ENCODE data around the gene ATP10A. TPM values are rescaled to one million over a fixed set of nuclear protein-coding genes. Genes with fewer than 3 reads are reported as not detected.
A peak's percentile ranks its signal among the peaks of the same experiment; 100 is the strongest.

The ATP10A gene
- polyA plus RNA-seq, 1 donor from 2014 or later, result not detected

DNA sequence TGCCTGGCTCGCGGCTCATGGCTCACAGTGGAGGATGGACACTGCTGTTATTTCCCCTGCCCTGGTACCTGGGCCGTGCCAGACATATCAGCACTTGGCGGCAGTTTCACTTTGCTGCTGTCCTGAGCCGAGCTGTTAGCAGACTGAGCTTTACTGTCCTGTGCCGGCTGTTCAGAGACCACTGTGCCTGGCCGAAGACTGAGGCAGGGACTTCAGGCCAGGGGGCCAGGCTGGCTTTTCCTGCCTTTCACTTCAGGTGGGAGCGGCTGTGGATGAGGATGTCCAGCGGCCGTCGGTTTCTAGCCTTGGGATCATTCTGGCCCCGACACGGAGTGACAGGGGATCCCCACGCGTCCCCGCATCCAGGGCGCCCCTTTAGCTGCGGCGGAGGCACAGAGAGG, 1.1 kb downstream of the ATP10A start:
- Histone ChIP-seq H3K4me2 (ENCODE audit: low read length) (no peak overlapping the region), H3F3A (ENCODE audit: insufficient read depth, low read length, poor library complexity, severe bottlenecking) (no peaks in the 10 kb centered on the region), H3K4me3 (ENCODE audit: low read length) (peak overlapping the region; percentile 66), H4K20me1 (ENCODE audit: insufficient read depth) (no peaks in the 10 kb centered on the region), H3K36me3 (ENCODE audit: insufficient read depth, low read length) (no peaks in the 10 kb centered on the region), H2AFZ (ENCODE audit: low read depth, low read length) (no peak overlapping the region), H3K27me3 (ENCODE audit: insufficient read depth, low read depth, low read length) (peaks cover 39% of the 10 kb centered on the region), H3K79me2 (replicated peaks; ENCODE audit: insufficient read depth, low read length) (no peaks in the 10 kb centered on the region), H3K9ac (ENCODE audit: low read length) (no peak overlapping the region), H3K9me2 (ENCODE audit: insufficient read depth, low read length) (no peaks in the 10 kb centered on the region), H3K27ac (ENCODE audit: low read length) (no peak overlapping the region), H3K9me3 (ENCODE audit: low read length) (no peaks in the 10 kb centered on the region)
- TF ChIP-seq EZH2 (IDR thresholded peaks at IDR 0.05; ENCODE audit: borderline replicate concordance, insufficient read depth, low read length, poor library complexity, severe bottlenecking) (no peak), TAF1 (IDR thresholded peaks at IDR 0.05; ENCODE audit: low read depth) (no peak), MXI1 (conservative IDR thresholded peaks at IDR 0.05; ENCODE audit: poor library complexity, severe bottlenecking) (no peak), POLR2AphosphoS5 (IDR thresholded peaks at IDR 0.05) (no peak), EP300 (conservative IDR thresholded peaks at IDR 0.05; ENCODE audit: poor library complexity, severe bottlenecking) (no peak), RAD21 (conservative IDR thresholded peaks at IDR 0.05) (no peak), SMC3 (conservative IDR thresholded peaks at IDR 0.05; ENCODE audit: poor library complexity) (no peak)
- TF ChIP-seq, protein P1, sequence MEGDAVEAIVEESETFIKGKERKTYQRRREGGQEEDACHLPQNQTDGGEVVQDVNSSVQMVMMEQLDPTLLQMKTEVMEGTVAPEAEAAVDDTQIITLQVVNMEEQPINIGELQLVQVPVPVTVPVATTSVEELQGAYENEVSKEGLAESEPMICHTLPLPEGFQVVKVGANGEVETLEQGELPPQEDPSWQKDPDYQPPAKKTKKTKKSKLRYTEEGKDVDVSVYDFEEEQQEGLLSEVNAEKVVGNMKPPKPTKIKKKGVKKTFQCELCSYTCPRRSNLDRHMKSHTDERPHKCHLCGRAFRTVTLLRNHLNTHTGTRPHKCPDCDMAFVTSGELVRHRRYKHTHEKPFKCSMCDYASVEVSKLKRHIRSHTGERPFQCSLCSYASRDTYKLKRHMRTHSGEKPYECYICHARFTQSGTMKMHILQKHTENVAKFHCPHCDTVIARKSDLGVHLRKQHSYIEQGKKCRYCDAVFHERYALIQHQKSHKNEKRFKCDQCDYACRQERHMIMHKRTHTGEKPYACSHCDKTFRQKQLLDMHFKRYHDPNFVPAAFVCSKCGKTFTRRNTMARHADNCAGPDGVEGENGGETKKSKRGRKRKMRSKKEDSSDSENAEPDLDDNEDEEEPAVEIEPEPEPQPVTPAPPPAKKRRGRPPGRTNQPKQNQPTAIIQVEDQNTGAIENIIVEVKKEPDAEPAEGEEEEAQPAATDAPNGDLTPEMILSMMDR (IDR thresholded peaks at IDR 0.05; ENCODE audit: poor library complexity, severe bottlenecking), result no peak
- TF ChIP-seq, protein P2, sequence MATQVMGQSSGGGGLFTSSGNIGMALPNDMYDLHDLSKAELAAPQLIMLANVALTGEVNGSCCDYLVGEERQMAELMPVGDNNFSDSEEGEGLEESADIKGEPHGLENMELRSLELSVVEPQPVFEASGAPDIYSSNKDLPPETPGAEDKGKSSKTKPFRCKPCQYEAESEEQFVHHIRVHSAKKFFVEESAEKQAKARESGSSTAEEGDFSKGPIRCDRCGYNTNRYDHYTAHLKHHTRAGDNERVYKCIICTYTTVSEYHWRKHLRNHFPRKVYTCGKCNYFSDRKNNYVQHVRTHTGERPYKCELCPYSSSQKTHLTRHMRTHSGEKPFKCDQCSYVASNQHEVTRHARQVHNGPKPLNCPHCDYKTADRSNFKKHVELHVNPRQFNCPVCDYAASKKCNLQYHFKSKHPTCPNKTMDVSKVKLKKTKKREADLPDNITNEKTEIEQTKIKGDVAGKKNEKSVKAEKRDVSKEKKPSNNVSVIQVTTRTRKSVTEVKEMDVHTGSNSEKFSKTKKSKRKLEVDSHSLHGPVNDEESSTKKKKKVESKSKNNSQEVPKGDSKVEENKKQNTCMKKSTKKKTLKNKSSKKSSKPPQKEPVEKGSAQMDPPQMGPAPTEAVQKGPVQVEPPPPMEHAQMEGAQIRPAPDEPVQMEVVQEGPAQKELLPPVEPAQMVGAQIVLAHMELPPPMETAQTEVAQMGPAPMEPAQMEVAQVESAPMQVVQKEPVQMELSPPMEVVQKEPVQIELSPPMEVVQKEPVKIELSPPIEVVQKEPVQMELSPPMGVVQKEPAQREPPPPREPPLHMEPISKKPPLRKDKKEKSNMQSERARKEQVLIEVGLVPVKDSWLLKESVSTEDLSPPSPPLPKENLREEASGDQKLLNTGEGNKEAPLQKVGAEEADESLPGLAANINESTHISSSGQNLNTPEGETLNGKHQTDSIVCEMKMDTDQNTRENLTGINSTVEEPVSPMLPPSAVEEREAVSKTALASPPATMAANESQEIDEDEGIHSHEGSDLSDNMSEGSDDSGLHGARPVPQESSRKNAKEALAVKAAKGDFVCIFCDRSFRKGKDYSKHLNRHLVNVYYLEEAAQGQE (IDR thresholded peaks at IDR 0.05; ENCODE audit: borderline replicate concordance), result no peak

DNA sequence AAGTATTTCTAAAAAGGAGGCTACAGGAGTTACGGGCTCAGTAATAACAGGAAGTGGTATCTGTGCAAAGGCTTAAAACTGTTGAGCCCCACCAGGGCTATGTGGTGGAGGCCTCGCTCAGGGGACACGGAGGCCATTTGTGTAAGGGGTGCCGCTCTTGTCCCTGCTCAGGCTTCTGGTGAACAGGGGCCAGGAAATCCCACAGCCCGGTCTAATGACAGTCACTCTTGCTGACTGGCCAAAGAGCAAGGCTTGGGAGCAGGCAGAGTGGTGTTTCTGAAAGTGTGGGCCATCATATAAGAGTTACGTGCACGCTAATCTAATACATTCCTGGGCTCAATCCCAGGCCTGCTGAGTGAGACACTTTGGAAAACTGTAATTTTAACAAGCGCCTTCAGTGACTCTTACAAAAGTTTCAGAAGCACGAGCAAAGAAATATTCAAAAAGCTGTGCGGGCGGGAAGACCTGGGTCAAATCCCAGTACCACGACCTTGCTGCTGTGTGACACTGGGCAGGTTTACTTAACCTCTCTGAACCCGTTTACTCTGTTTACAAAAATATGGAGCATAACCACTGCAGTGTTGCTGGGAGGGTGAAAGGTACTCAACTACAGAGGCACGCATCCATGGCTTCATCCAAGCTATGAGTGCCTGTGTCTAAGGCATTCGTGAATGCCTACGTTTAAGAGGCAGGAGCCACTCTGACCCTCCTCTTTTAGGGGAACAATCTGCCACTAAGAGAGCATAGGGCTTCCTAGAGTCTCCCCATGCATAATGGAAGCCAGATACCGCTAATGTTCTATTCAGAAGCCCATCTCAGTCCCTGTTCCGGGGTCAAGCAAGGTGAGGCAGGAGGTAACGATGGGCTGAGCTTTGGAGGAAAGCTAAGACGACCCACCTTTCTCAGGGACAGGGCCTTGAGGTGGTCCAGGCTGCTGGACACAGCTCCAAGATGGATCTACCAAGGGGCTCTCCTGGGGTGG, 2.0 kb downstream of the ATP10A start:
- Histone ChIP-seq H3K9me3 (ENCODE audit: low read length) (no peaks in the 10 kb centered on the region), H3K36me3 (ENCODE audit: insufficient read depth, low read length) (no peaks in the 10 kb centered on the region), H4K20me1 (ENCODE audit: insufficient read depth) (no peaks in the 10 kb centered on the region), H3K27ac (ENCODE audit: low read length) (no peak overlapping the region), H3K27me3 (ENCODE audit: insufficient read depth, low read depth, low read length) (peaks cover 39% of the 10 kb centered on the region), H3K9me2 (ENCODE audit: insufficient read depth, low read length) (no peaks in the 10 kb centered on the region), H2AFZ (ENCODE audit: low read depth, low read length) (no peak overlapping the region), H3K4me3 (ENCODE audit: low read length) (no peak overlapping the region), H3K79me2 (replicated peaks; ENCODE audit: insufficient read depth, low read length) (no peaks in the 10 kb centered on the region), H3K4me2 (ENCODE audit: low read length) (no peak overlapping the region), H3K9ac (ENCODE audit: low read length) (no peak overlapping the region), H3F3A (ENCODE audit: insufficient read depth, low read length, poor library complexity, severe bottlenecking) (no peaks in the 10 kb centered on the region)
- no peak for TF ChIP-seq EP300 (conservative IDR thresholded peaks at IDR 0.05; ENCODE audit: poor library complexity, severe bottlenecking)
- TF ChIP-seq MXI1 (conservative IDR thresholded peaks at IDR 0.05; ENCODE audit: poor library complexity, severe bottlenecking), result no peak
- no peak for TF ChIP-seq RAD21 (conservative IDR thresholded peaks at IDR 0.05)
- no peak for TF ChIP-seq POLR2AphosphoS5 (IDR thresholded peaks at IDR 0.05)
- no peak for TF ChIP-seq SMC3 (conservative IDR thresholded peaks at IDR 0.05; ENCODE audit: poor library complexity)
- TF ChIP-seq EZH2 (IDR thresholded peaks at IDR 0.05; ENCODE audit: borderline replicate concordance, insufficient read depth, low read length, poor library complexity, severe bottlenecking), result no peak
- TF ChIP-seq TAF1 (IDR thresholded peaks at IDR 0.05; ENCODE audit: low read depth), result no peak
- TF ChIP-seq, protein P2 (IDR thresholded peaks at IDR 0.05; ENCODE audit: borderline replicate concordance), result no peak
- TF ChIP-seq, protein P1 (IDR thresholded peaks at IDR 0.05; ENCODE audit: poor library complexity, severe bottlenecking), result no peak

Data from neural cell (in vitro differentiated cells).